Measurements from ENCODE around the gene POLR2A.
A peak's percentile ranks its signal among the peaks of the same experiment; 100 is the strongest.

The POLR2A gene

DNA sequence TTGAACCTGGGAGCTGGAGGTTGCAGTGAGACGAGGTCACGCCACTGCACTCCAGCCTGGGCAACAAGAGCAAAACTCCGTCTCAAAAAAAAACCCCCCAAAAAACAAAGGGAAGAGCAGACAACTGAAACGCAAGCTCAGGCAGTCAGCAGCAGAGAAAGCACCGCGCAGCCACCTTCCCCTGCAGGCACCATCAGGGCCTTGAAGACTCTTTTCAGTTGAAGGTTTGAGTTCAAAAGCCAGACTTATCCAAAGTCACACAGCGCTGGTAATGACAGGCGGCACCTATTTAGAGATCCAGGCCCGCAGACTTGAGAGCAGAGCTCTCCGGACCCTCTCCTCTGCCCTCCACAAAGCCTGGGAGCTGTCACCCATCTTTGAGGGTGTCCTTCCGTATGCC, 15.9 kb upstream of the POLR2A start:
- no peak for TF ChIP-seq ZBTB7A (IDR thresholded peaks at IDR 0.05; ENCODE audit: low read depth)
- TF ChIP-seq, protein P1, sequence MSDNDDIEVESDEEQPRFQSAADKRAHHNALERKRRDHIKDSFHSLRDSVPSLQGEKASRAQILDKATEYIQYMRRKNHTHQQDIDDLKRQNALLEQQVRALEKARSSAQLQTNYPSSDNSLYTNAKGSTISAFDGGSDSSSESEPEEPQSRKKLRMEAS (IDR thresholded peaks at IDR 0.05), result no peak
- TF ChIP-seq EGR1 (IDR thresholded peaks at IDR 0.05), result no peak
- no peak for TF ChIP-seq NFIC (IDR thresholded peaks at IDR 0.05)
- TF ChIP-seq YY1 (IDR thresholded peaks at IDR 0.05; ENCODE audit: low read depth), result no peak
- TF ChIP-seq, protein P2, sequence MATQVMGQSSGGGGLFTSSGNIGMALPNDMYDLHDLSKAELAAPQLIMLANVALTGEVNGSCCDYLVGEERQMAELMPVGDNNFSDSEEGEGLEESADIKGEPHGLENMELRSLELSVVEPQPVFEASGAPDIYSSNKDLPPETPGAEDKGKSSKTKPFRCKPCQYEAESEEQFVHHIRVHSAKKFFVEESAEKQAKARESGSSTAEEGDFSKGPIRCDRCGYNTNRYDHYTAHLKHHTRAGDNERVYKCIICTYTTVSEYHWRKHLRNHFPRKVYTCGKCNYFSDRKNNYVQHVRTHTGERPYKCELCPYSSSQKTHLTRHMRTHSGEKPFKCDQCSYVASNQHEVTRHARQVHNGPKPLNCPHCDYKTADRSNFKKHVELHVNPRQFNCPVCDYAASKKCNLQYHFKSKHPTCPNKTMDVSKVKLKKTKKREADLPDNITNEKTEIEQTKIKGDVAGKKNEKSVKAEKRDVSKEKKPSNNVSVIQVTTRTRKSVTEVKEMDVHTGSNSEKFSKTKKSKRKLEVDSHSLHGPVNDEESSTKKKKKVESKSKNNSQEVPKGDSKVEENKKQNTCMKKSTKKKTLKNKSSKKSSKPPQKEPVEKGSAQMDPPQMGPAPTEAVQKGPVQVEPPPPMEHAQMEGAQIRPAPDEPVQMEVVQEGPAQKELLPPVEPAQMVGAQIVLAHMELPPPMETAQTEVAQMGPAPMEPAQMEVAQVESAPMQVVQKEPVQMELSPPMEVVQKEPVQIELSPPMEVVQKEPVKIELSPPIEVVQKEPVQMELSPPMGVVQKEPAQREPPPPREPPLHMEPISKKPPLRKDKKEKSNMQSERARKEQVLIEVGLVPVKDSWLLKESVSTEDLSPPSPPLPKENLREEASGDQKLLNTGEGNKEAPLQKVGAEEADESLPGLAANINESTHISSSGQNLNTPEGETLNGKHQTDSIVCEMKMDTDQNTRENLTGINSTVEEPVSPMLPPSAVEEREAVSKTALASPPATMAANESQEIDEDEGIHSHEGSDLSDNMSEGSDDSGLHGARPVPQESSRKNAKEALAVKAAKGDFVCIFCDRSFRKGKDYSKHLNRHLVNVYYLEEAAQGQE (IDR thresholded peaks at IDR 0.05; ENCODE audit: low read depth), result no peak

DNA sequence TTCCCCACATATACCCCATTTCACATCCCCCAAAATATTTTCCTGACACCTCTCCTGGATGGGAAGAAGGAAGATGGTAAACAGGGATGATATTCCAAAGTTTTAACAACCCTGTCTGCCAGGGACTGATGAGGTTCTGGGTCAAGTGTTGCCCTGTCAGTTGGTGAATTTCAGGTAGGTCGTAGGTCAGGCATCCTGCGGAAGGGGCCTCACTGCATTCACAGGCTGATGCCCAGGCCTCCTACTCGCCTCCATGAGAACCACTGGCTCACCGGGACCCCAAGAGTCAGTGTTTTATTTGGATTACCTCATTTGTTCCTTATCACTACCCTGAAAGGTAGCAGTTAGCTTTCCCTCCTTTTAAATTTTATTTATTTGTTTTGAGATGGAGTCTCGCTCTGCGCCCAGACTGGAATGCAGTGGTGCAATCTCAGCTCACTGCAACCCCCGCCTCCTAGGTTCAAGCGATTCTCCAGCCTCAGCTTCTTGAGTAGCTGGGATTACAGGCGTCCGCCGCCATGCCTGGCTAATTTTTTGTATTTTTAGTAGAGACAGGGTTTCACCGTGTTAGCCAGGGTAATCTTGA, 15.3 kb upstream of the POLR2A start:
- TF ChIP-seq RAD21 (IDR thresholded peaks at IDR 0.05; ENCODE audit: low read depth), result no peak
- TF ChIP-seq, protein P1 (IDR thresholded peaks at IDR 0.05), result no peak

DNA sequence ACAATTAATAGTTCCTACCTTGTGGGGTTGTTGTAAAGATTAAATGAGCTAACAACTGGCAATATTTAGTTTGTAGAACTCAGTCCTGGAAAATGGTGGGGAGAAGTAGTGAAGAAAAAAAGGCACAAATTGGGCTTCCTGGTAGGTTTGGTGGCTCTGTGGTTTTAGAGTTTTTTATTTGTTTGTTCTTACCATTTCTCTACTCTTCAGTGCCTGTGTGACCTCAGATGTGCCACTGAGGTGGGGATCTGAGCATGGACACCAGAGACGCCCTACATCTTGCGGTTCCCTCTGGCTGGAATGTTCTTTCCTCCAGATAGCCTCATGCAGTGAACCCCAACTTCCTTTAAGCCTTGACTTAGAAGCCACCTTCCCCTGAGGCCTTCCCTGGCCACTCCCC, 12.4 kb upstream of the POLR2A start:
- TF ChIP-seq, protein P3, sequence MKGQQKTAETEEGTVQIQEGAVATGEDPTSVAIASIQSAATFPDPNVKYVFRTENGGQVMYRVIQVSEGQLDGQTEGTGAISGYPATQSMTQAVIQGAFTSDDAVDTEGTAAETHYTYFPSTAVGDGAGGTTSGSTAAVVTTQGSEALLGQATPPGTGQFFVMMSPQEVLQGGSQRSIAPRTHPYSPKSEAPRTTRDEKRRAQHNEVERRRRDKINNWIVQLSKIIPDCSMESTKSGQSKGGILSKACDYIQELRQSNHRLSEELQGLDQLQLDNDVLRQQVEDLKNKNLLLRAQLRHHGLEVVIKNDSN (IDR thresholded peaks at IDR 0.05), result no peak
- no peak for TF ChIP-seq ZBTB7A (IDR thresholded peaks at IDR 0.05; ENCODE audit: low read depth)
- no peak for TF ChIP-seq TEAD4 (IDR thresholded peaks at IDR 0.05)
- no peak for TF ChIP-seq TCF12 (IDR thresholded peaks at IDR 0.05; ENCODE audit: low read depth)
- no peak for TF ChIP-seq RAD21 (IDR thresholded peaks at IDR 0.05; ENCODE audit: low read depth)
- no peak for TF ChIP-seq FOXM1 (IDR thresholded peaks at IDR 0.05; ENCODE audit: borderline replicate concordance, low read depth)
- no peak for TF ChIP-seq EP300 (IDR thresholded peaks at IDR 0.05; ENCODE audit: borderline replicate concordance)
- no peak for TF ChIP-seq NFIC (IDR thresholded peaks at IDR 0.05)
- no peak for TF ChIP-seq EGR1 (IDR thresholded peaks at IDR 0.05)
- no peak for TF ChIP-seq CEBPB (IDR thresholded peaks at IDR 0.05)
- TF ChIP-seq, protein P2 (IDR thresholded peaks at IDR 0.05; ENCODE audit: low read depth), result no peak
- TF ChIP-seq, protein P1 (IDR thresholded peaks at IDR 0.05), result no peak
- no peak for TF ChIP-seq TAF1 (IDR thresholded peaks at IDR 0.05; ENCODE audit: low read depth)
- no peak for TF ChIP-seq CREB1 (IDR thresholded peaks at IDR 0.05; ENCODE audit: low read depth)
- TF ChIP-seq YY1 (IDR thresholded peaks at IDR 0.05; ENCODE audit: low read depth), result no peak

DNA sequence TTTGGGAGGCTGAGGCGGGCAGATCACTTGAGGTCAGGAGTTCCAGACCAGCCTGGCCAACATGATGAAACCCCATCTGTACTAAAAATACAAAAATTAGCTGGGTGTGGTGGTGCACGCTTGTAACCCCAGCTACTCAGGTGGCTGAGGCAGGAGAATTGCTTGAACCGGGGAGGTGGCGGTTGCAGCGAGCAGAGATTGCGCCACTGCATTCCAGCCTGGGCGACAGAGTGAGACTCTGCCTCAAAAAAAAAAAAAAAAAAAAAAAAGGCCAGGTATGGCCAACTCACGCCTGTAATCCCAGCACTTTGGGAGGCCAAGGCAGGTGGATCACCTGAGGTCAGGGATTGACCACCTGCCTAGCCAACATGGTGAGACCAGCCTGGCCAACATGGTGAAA, 9.4 kb upstream of the POLR2A start:
- TF ChIP-seq CEBPB (IDR thresholded peaks at IDR 0.05) (peak; percentile 81), TEAD4 (IDR thresholded peaks at IDR 0.05) (peak; percentile 35; the same call in 1 of the 2 replicates)

DNA sequence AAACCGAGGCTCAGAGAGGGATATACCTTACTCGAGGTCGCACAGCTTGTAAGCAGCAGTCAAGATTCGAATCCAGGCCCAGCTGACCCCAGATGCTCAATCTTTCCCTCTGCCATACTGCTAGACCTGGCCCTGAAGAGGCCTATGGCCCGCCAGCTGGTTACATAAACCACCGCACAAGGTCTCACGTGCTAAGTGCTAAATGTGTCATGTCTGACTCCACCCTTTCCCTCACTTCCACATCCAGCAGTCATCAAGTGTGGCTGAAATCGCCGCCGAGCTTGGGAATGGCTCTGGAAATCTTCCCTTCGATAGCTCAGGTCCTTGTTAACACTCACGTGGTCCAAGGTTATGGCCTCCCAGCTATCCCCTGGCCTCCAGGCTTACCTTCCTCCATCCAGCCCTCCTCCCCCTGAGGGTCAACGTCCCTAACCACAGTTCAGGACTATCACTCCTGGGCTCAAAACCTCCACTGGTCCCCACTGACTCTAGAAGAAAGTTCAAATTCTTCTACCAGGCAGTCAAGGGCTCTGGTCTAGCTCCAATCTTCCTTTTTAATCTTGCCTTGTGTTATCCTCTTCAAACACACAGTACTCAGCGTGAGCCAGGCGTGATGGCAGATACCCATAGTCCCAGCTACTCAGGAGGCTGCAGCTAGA, 8.3 kb upstream of the POLR2A start:
- TF ChIP-seq CEBPB (IDR thresholded peaks at IDR 0.05) (no peak), NFIC (IDR thresholded peaks at IDR 0.05) (no peak), TCF12 (IDR thresholded peaks at IDR 0.05; ENCODE audit: low read depth) (no peak), ZBTB7A (IDR thresholded peaks at IDR 0.05; ENCODE audit: low read depth) (no peak), CREB1 (IDR thresholded peaks at IDR 0.05; ENCODE audit: low read depth) (no peak), EP300 (IDR thresholded peaks at IDR 0.05; ENCODE audit: borderline replicate concordance) (no peak), RAD21 (IDR thresholded peaks at IDR 0.05; ENCODE audit: low read depth) (no peak), TEAD4 (IDR thresholded peaks at IDR 0.05) (no peak), TAF1 (IDR thresholded peaks at IDR 0.05; ENCODE audit: low read depth) (no peak), FOXM1 (IDR thresholded peaks at IDR 0.05; ENCODE audit: borderline replicate concordance, low read depth) (no peak), YY1 (IDR thresholded peaks at IDR 0.05; ENCODE audit: low read depth) (no peak), EGR1 (IDR thresholded peaks at IDR 0.05) (no peak)
- TF ChIP-seq, protein P3 (IDR thresholded peaks at IDR 0.05), result no peak
- TF ChIP-seq, protein P2 (IDR thresholded peaks at IDR 0.05; ENCODE audit: low read depth), result no peak
- TF ChIP-seq, protein P1 (IDR thresholded peaks at IDR 0.05), result no peak
